ENCODE data around the gene C10orf90.

Gene C10orf90

GRCh38 chr10:126561921-126562680, 108.4 kb downstream of the C10orf90 start:
- no peak for TF ChIP-seq PPARA (CRISPR knock-in tag; IDR thresholded peaks at IDR 0.05; ENCODE audit: borderline replicate concordance)
- no peak for TF ChIP-seq GLIS3 (CRISPR knock-in tag; IDR thresholded peaks at IDR 0.05)
- TF ChIP-seq ZNF8 (CRISPR knock-in tag; IDR thresholded peaks at IDR 0.05), result no peak
- no peak for TF ChIP-seq CSDC2 (CRISPR knock-in tag; IDR thresholded peaks at IDR 0.05)
- TF ChIP-seq OSR1 (CRISPR knock-in tag; IDR thresholded peaks at IDR 0.05), result no peak
- no peak for TF ChIP-seq TCF4 (CRISPR knock-in tag; IDR thresholded peaks at IDR 0.05; ENCODE audit: borderline replicate concordance)
- no peak for TF ChIP-seq CREB5 (CRISPR knock-in tag; IDR thresholded peaks at IDR 0.05; ENCODE audit: low read depth)
- TF ChIP-seq RARB (CRISPR knock-in tag; IDR thresholded peaks at IDR 0.05), result no peak
- no peak for TF ChIP-seq CSRNP3 (CRISPR knock-in tag; IDR thresholded peaks at IDR 0.05)
- TF ChIP-seq ZNF70 (CRISPR knock-in tag; IDR thresholded peaks at IDR 0.05), result no peak
- no peak for TF ChIP-seq ZNF565 (CRISPR knock-in tag; conservative IDR thresholded peaks at IDR 0.05; ENCODE audit: low read depth)
- no peak for TF ChIP-seq ZC3H10 (CRISPR knock-in tag; IDR thresholded peaks at IDR 0.05)
- TF ChIP-seq ZFP30 (CRISPR knock-in tag; IDR thresholded peaks at IDR 0.05), result no peak
- no peak for TF ChIP-seq ZFP3 (CRISPR knock-in tag; IDR thresholded peaks at IDR 0.05)
- no peak for TF ChIP-seq ARNTL (CRISPR knock-in tag; IDR thresholded peaks at IDR 0.05; ENCODE audit: borderline replicate concordance, low read depth)
- no peak for TF ChIP-seq TSHZ2 (CRISPR knock-in tag; IDR thresholded peaks at IDR 0.05)
- no peak for ATAC-seq

GRCh38 chr10:126561294-126561920, 109.1 kb downstream of the C10orf90 start:
- ATAC-seq, result no peak

GRCh38 chr10:126558881-126559280, 111.6 kb downstream of the C10orf90 start:
- ATAC-seq, result no peak
- TF ChIP-seq RARB (CRISPR knock-in tag; IDR thresholded peaks at IDR 0.05) (no peak), CREB5 (CRISPR knock-in tag; IDR thresholded peaks at IDR 0.05; ENCODE audit: low read depth) (no peak), ZNF70 (CRISPR knock-in tag; IDR thresholded peaks at IDR 0.05) (no peak), OSR1 (CRISPR knock-in tag; IDR thresholded peaks at IDR 0.05) (no peak), TSHZ2 (CRISPR knock-in tag; IDR thresholded peaks at IDR 0.05) (no peak), CSRNP3 (CRISPR knock-in tag; IDR thresholded peaks at IDR 0.05) (no peak), ZFP30 (CRISPR knock-in tag; IDR thresholded peaks at IDR 0.05) (no peak), ZNF565 (CRISPR knock-in tag; conservative IDR thresholded peaks at IDR 0.05; ENCODE audit: low read depth) (no peak), CSDC2 (CRISPR knock-in tag; IDR thresholded peaks at IDR 0.05) (no peak), SNAI2 (CRISPR knock-in tag; IDR thresholded peaks at IDR 0.05) (no peak), ISL1 (CRISPR knock-in tag; IDR thresholded peaks at IDR 0.05) (no peak), GLIS3 (CRISPR knock-in tag; IDR thresholded peaks at IDR 0.05) (no peak), BACH2 (CRISPR knock-in tag; IDR thresholded peaks at IDR 0.05; ENCODE audit: borderline replicate concordance) (no peak)

More at GRCh38 chr10:126561294-126561920, 109.1 kb downstream of the C10orf90 start:
- TF ChIP-seq ZNF565 (CRISPR knock-in tag; conservative IDR thresholded peaks at IDR 0.05; ENCODE audit: low read depth), result no peak
- TF ChIP-seq ZFP30 (CRISPR knock-in tag; IDR thresholded peaks at IDR 0.05), result no peak
- no peak for TF ChIP-seq RARB (CRISPR knock-in tag; IDR thresholded peaks at IDR 0.05)
- TF ChIP-seq POU6F1 (CRISPR knock-in tag; IDR thresholded peaks at IDR 0.05; ENCODE audit: borderline replicate concordance, low read depth), result no peak
- no peak for TF ChIP-seq ARNTL (CRISPR knock-in tag; IDR thresholded peaks at IDR 0.05; ENCODE audit: borderline replicate concordance, low read depth)
